ENCODE data around the gene CLEC2A. TPM values are rescaled to one million over a fixed set of nuclear protein-coding genes. Genes with fewer than 3 reads are reported as not detected.

The CLEC2A gene
- total and polyA plus RNA-seq, 4 donors: not detected

DNA sequence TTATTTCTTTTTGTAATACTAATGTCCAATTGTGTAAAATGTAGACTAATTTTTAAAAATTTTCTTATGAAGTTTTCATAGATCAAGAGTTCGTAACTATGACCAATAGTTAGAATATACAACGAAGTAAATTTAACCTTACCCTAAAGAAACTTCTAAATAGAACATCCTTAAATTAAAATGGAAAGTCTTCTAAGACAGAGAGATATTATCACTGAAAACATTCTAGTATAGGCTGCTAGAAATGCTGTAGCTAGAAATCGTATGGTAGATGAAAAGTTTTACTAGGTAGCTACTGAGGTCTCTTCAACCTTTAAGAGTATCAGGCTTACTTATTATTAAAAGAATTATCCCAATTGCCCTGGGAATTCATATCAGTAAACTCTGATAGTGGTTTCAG, 925 bp downstream of the CLEC2A start:
- H3K27ac ChIP-seq (ENCODE audit: low read depth in 1 of 2, low read length in 1 of 2): no peak overlapping the region
- H3K9ac ChIP-seq (ENCODE audit: insufficient read depth in 1 of 2, low read length in 2 of 2): no peak overlapping the region
- no peaks in the 10 kb centered on the region for H3K36me3 ChIP-seq (ENCODE audit: control insufficient read depth in 4 of 4, insufficient read depth in 4 of 4, low read length in 4 of 4)
- DNase-seq (no peak), ATAC-seq (ENCODE audit: insufficient read depth, low FRiP score) (no peak)
- H3K27me3 ChIP-seq (ENCODE audit: control insufficient read depth in 3 of 3, insufficient read depth in 3 of 3, low read length in 2 of 3): no peaks in the 10 kb centered on the region
- no peaks in the 10 kb centered on the region for H3K9me3 ChIP-seq (ENCODE audit: control insufficient read depth in 4 of 4, insufficient read depth in 3 of 4, low read length in 3 of 4)
- TF ChIP-seq, protein P1, sequence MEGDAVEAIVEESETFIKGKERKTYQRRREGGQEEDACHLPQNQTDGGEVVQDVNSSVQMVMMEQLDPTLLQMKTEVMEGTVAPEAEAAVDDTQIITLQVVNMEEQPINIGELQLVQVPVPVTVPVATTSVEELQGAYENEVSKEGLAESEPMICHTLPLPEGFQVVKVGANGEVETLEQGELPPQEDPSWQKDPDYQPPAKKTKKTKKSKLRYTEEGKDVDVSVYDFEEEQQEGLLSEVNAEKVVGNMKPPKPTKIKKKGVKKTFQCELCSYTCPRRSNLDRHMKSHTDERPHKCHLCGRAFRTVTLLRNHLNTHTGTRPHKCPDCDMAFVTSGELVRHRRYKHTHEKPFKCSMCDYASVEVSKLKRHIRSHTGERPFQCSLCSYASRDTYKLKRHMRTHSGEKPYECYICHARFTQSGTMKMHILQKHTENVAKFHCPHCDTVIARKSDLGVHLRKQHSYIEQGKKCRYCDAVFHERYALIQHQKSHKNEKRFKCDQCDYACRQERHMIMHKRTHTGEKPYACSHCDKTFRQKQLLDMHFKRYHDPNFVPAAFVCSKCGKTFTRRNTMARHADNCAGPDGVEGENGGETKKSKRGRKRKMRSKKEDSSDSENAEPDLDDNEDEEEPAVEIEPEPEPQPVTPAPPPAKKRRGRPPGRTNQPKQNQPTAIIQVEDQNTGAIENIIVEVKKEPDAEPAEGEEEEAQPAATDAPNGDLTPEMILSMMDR (IDR thresholded peaks at IDR 0.05; ENCODE audit: control extremely low read depth, extremely low read depth): no peak
- H3K4me3 ChIP-seq: no peak overlapping the region
- 70 to 91% methylated on average over 3 of the region's 3 CpGs for WGBS, 2 donors
- H3K4me1 ChIP-seq (ENCODE audit: control insufficient read depth in 5 of 5, insufficient read depth in 5 of 5, low read length in 5 of 5): peaks cover 0 to 10% (median 0%) of the 10 kb centered on the region in 5 donors

DNA sequence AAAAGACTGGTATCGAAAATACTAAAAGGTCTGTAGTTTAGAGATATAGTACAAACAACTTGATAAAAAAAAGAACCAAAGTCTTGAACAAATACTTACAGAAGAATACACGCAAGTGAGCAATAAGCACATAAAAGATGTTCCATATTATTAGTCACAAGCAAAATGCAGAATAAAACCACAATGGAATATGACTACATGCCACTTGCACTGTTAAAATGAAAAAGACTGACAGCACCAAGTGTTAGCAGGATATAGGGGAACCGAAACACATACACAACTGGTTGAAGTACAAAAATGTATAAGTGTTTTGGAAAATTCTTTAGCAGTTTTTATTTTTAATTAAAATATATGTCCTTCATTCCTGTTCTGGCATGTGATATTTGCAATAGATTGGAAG, 3.6 kb downstream of the CLEC2A start:
- Histone ChIP-seq H3K36me3 (ENCODE audit: control insufficient read depth in 4 of 4, insufficient read depth in 4 of 4, low read length in 4 of 4) (no peaks in the 10 kb centered on the region), H3K4me3 (no peak overlapping the region), H3K9ac (ENCODE audit: insufficient read depth in 1 of 2, low read length in 2 of 2) (no peak overlapping the region), H3K9me3 (ENCODE audit: control insufficient read depth in 4 of 4, insufficient read depth in 3 of 4, low read length in 3 of 4) (no peaks in the 10 kb centered on the region), H3K27ac (ENCODE audit: low read depth in 1 of 2, low read length in 1 of 2) (no peak overlapping the region), H3K4me1 (ENCODE audit: control insufficient read depth in 5 of 5, insufficient read depth in 5 of 5, low read length in 5 of 5) (peaks cover 0 to 10% (median 2%) of the 10 kb centered on the region in 5 donors), H3K27me3 (ENCODE audit: control insufficient read depth in 3 of 3, insufficient read depth in 3 of 3, low read length in 2 of 3) (no peaks in the 10 kb centered on the region)
- TF ChIP-seq, protein P1 (IDR thresholded peaks at IDR 0.05; ENCODE audit: control extremely low read depth, extremely low read depth): no peak
- no peak for DNase-seq
- WGBS, 2 donors: 83 to 92% methylated on average over 3 of the region's 3 CpGs
- no peak for ATAC-seq (ENCODE audit: insufficient read depth, low FRiP score)

DNA sequence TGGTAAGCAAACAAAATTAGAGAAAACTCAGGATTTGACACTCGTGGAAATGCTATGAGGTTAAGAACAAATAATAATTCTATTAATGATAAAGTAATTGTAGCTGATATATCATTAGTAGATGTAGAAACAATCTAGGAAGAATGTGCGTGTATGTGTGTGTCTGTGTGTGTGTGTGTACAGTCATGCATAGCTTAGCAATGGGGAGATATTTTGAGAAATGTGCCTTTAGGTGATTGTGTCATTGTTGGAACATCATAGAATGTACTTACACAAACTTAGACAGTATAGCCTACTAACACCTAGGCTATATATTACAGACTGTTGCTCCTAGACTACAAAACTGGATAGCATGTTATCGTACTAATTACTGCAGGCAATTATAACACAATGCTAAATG, 5.3 kb downstream of the CLEC2A start:
- Histone ChIP-seq H3K4me3 (no peak overlapping the region), H3K9ac (ENCODE audit: insufficient read depth in 1 of 2, low read length in 2 of 2) (no peak overlapping the region), H3K27ac (ENCODE audit: low read depth in 1 of 2, low read length in 1 of 2) (no peak overlapping the region), H3K27me3 (ENCODE audit: control insufficient read depth in 3 of 3, insufficient read depth in 3 of 3, low read length in 2 of 3) (no peaks in the 10 kb centered on the region), H3K4me1 (ENCODE audit: control insufficient read depth in 5 of 5, insufficient read depth in 5 of 5, low read length in 5 of 5) (peaks cover 0 to 5% (median under 1%) of the 10 kb centered on the region in 5 donors), H3K9me3 (ENCODE audit: control insufficient read depth in 4 of 4, insufficient read depth in 3 of 4, low read length in 3 of 4) (no peaks in the 10 kb centered on the region), H3K36me3 (ENCODE audit: control insufficient read depth in 4 of 4, insufficient read depth in 4 of 4, low read length in 4 of 4) (no peaks in the 10 kb centered on the region)
- ATAC-seq (ENCODE audit: insufficient read depth, low FRiP score): no peak
- DNase-seq: no peak
- 91 to 95% methylated on average over 3 of the region's 3 CpGs for WGBS, 2 donors
- TF ChIP-seq, protein P1 (IDR thresholded peaks at IDR 0.05; ENCODE audit: control extremely low read depth, extremely low read depth): no peak
